Effector memory CD8-positive, alpha-beta T cell (primary cell): ENCODE measurements around the gene SPOUT1.
"Not testable (repeated sequence)": the region's sequence is repeated elsewhere in the genome, so short reads cannot be mapped to it uniquely, and the experiment has no call there.

Experiments
- ATAC-seq: fragments of 150-1000 bp; cut with Tn5 transposase; replicated peaks from 2 replicates; pipeline ENCODE4 v1.10.0; 2021; ENCODE audit warnings: mild to moderate bottlenecking, moderate library complexity
- DNase-seq, 3 experiments: peaks; one replicate each; pipeline ENCODE4 v3.0.0; 2021
- H3K27ac Mint-ChIP-seq, 2 donors: one replicate each; pipeline ENCODE4 v1.8.0; 2022; ENCODE audit warnings: mild to moderate bottlenecking in 2 of 2, mixed read lengths in 2 of 2, moderate library complexity in 2 of 2
- H3K27me3 Mint-ChIP-seq, 2 donors: one replicate each; pipeline ENCODE4 v1.8.0; 2022; ENCODE audit warnings: mixed read lengths in 2 of 2
- H3K36me3 Mint-ChIP-seq: one replicate; pipeline ENCODE4 v1.8.0; 2022; ENCODE audit warnings: mild to moderate bottlenecking, moderate library complexity, mixed read lengths; ENCODE audit not compliant: insufficient read depth
- H3K4me1 Mint-ChIP-seq, 2 donors: one replicate each; pipeline ENCODE4 v1.8.0; 2022; ENCODE audit warnings: low read depth in 2 of 2, mixed read lengths in 2 of 2
- H3K4me3 Mint-ChIP-seq, 2 donors: one replicate each; pipeline ENCODE4 v1.8.0; 2022; ENCODE audit warnings: mild to moderate bottlenecking in 2 of 2, mixed read lengths in 2 of 2, moderate library complexity in 2 of 2
- H3K9me3 Mint-ChIP-seq, 2 donors: one replicate each; pipeline ENCODE4 v1.8.0; 2022; ENCODE audit warnings: mixed read lengths in 2 of 2

Gene SPOUT1

DNA sequence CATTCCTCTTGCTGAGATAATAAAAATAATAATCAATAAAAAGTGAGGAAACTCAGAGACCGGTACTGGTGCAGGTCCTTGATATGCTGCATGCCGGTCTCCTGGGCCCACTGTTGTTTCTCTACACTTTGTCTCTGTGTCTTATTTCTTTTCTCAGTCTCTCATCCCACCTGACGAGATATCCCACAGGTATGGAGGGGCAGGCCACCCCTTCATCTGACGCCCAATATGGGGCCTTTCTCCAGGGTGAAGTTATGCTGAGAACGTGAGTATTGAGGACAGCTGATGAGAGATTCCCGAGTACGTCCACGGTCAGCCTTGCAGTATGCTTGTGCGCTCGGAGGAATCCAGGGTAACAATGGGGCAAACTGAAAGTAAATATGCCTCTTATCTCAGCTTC is 21.4 kb upstream of the SPOUT1 start:
- not testable (repeated sequence) for H3K36me3 Mint-ChIP-seq, H3K27ac Mint-ChIP-seq, DNase-seq, ATAC-seq, H3K4me1 Mint-ChIP-seq, H3K4me3 Mint-ChIP-seq, H3K27me3 Mint-ChIP-seq
- peaks cover 2 to 11% of the 10 kb centered on the region in 2 donors for H3K9me3 Mint-ChIP-seq

DNA sequence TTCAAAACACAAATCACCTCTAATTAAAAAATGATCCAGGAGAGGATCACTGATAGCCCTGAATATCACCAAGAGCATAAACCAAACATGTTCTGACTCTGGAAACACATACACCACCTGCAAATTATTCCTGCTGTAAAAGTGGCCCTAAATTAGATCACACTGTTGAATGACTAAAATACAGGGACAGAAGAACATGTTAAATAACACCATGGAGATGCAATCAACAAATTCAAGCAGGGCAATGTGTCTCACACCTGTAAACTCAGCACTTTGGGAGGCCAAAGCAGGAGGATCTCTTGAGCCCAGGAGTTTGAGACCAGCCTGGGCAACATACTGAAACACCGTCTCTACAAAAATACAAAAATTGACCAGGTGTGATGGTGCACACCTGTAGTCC is 18.2 kb upstream of the SPOUT1 start:
- ATAC-seq (no peak), DNase-seq (no peak)
- Mint-ChIP-seq H3K36me3 (peaks cover 8% of the 10 kb centered on the region), H3K4me1 (no peaks in the 10 kb centered on the region), H3K4me3 (no peak overlapping the region), H3K9me3 (peaks cover 2 to 11% of the 10 kb centered on the region in 2 donors), H3K27ac (no peak overlapping the region), H3K27me3 (no peaks in the 10 kb centered on the region)

DNA sequence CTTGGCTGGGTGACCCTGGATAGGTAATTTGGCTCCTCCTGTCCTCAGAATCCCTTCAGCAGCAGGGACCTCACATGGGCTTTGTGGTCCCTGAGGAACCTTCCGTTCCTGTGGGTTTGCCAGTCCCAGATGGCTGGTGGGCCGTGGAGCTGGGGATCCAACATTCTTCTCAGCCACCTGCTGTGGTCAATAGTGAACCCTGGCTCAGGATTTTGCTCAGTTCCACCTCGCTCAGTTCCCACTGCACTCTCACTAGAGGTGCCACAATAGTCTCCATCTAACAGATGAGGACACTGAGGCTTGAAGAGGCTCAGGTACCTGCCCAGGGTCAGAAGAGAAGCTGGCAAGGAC is 17.1 kb upstream of the SPOUT1 start:
- Mint-ChIP-seq H3K4me1 (no peaks in the 10 kb centered on the region), H3K4me3 (no peak overlapping the region), H3K27ac (no peak overlapping the region), H3K27me3 (no peaks in the 10 kb centered on the region), H3K36me3 (peaks cover 12% of the 10 kb centered on the region), H3K9me3 (peaks cover 2 to 10% of the 10 kb centered on the region in 2 donors)
- no peak for DNase-seq
- ATAC-seq: no peak

DNA sequence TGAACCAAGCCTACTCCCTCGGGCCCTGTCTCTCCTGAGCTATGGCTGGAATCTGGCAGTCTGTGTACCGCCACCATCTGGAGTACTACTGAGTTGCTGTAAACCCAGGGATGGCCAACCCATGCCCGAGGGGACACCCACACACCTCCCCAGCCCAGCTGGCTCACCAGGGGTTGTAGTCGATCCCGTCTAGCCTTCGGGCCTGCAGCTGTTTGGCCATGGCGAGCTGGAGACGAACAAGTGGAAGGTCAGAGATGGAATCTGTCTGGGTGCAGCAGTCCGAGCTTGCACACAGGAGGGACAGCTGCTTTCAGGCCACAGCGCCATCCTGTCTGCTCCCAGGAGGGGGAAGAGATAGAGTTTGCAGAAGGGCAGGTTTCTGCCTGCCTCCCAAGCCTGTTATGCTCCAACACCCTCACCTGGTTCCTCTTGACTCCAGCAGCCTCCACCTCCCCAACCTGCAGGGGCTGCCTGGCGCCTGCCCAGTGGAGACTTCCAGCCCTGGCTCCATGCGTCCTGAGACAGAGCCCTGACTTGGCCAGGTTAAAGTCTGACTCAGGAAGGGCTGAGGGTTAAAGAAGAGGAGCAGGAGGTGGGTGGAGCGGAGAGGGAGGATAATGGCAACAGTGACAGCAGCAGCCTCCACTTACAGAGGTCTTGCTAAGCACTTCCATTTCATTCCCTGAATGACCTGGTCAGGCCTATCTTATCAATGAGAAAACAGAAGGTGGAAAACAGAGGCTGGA is 15.8 kb upstream of the SPOUT1 start:
- H3K4me3 Mint-ChIP-seq: no peak overlapping the region
- no peaks in the 10 kb centered on the region for H3K27me3 Mint-ChIP-seq
- H3K27ac Mint-ChIP-seq: no peak overlapping the region
- no peaks in the 10 kb centered on the region for H3K9me3 Mint-ChIP-seq
- no peaks in the 10 kb centered on the region for H3K4me1 Mint-ChIP-seq
- no peak for ATAC-seq
- no peak for DNase-seq
- peaks cover 6% of the 10 kb centered on the region for H3K36me3 Mint-ChIP-seq

DNA sequence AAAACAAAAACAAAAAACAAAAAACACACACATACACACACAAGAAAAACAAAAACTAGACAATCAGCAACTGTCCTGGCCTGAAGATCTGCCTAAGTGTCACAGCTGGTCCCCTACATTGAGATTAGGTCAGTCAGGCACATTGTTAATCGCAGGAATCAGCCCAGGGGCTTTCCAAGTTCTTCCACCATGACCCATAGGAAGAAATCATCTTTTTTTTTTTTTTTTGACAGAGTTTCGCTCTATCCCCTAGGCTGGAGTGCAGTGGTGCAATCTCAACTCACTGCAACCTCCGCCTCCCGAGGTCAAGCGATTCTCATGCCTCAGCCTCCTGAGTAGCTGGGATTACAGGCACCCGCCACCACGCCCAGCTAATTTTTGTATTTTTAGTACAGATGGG is 13.6 kb upstream of the SPOUT1 start:
- not testable (repeated sequence) for DNase-seq, H3K27ac Mint-ChIP-seq, H3K4me3 Mint-ChIP-seq, H3K36me3 Mint-ChIP-seq, H3K4me1 Mint-ChIP-seq, H3K27me3 Mint-ChIP-seq, ATAC-seq, H3K9me3 Mint-ChIP-seq

DNA sequence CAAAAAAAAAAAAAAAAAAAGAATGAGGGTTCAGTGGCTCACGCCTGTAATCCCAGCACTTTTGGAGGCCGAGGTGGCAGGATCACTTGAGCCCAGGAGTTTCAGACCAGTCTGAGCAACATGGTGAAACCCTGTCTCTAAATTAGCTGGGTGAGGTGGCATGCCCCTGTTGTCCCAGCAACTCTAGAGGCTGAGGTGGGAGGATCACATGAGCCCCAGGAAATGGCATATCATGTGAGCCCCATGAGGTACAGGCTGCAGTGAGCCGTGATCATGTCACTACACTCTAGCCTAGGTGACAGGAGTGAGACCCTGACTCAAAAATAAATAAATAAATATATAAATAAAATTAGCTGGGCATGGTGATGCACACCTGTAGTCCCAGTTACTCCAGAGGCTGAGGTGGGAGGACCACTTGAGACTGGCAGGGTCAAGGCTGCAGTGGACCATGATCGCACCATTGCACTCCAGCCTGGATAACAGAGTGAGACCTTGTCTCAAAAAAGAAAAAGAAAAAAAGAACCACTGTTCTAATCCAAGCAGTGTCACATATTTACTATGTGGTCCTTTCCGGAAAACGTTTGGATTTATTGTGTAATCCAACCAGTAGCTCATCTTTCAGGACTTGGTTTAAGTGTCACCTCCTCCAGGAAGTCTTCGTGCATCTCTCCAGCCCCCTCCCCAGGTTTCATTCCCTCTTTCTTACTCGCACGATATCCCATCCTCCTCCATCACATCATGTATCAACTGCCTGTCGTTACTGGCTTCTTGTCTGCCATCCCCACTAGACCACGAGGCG is 12.3 kb upstream of the SPOUT1 start:
- Mint-ChIP-seq H3K4me3 (no peak overlapping the region), H3K9me3 (no peaks in the 10 kb centered on the region), H3K4me1 (no peaks in the 10 kb centered on the region), H3K36me3 (peaks cover 6% of the 10 kb centered on the region), H3K27ac (no peak overlapping the region), H3K27me3 (no peaks in the 10 kb centered on the region)
- DNase-seq: no peak
- no peak for ATAC-seq

DNA sequence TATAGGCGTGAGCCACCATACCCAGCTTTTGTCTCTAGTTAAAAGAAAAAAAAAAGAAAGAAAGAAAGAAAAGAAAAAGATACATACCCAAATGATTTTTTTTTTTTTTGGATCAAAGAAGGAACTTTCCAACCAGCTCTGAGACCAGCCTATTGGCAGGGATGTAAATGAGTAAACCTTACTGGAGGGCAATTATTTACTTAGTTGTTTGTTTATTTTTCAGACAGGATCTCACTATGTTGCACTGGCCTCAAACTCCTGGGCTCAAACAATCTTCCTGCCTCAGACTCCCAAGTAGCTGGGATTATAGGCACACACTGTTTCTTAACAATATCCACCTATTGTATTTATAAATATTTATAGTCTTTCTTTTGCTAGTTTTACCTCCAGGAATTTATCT is 10.9 kb upstream of the SPOUT1 start:
- DNase-seq (no peak), ATAC-seq (no peak)
- no peak overlapping the region for H3K4me3 Mint-ChIP-seq
- no peaks in the 10 kb centered on the region for H3K9me3 Mint-ChIP-seq
- H3K4me1 Mint-ChIP-seq: no peaks in the 10 kb centered on the region
- no peak overlapping the region for H3K27ac Mint-ChIP-seq
- peaks cover 4% of the 10 kb centered on the region for H3K36me3 Mint-ChIP-seq
- no peaks in the 10 kb centered on the region for H3K27me3 Mint-ChIP-seq

DNA sequence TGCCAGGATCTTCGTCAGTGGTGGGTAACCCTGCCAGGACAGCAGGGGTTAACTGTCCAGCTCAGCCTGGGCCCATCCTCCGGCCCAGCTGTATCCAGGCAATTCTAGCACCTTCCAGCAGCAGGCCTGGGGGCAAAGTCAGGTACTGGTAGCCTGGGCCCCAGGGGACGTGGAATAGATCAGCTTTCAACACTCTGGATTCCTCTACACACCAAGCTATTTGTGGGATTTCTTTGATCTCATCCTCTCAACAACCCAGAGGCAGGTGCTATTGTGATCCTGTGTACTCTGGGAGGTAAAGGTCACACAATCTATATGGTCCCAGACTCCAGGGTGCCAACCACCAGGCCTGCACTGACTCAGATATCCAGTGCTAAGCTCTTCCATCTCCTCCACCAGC is 8.7 kb upstream of the SPOUT1 start:
- no peak overlapping the region for H3K27ac Mint-ChIP-seq
- no peaks in the 10 kb centered on the region for H3K9me3 Mint-ChIP-seq
- peaks cover 4% of the 10 kb centered on the region for H3K36me3 Mint-ChIP-seq
- ATAC-seq (no peak), DNase-seq (no peak)
- no peaks in the 10 kb centered on the region for H3K4me1 Mint-ChIP-seq
- H3K27me3 Mint-ChIP-seq: no peaks in the 10 kb centered on the region
- no peak overlapping the region for H3K4me3 Mint-ChIP-seq

DNA sequence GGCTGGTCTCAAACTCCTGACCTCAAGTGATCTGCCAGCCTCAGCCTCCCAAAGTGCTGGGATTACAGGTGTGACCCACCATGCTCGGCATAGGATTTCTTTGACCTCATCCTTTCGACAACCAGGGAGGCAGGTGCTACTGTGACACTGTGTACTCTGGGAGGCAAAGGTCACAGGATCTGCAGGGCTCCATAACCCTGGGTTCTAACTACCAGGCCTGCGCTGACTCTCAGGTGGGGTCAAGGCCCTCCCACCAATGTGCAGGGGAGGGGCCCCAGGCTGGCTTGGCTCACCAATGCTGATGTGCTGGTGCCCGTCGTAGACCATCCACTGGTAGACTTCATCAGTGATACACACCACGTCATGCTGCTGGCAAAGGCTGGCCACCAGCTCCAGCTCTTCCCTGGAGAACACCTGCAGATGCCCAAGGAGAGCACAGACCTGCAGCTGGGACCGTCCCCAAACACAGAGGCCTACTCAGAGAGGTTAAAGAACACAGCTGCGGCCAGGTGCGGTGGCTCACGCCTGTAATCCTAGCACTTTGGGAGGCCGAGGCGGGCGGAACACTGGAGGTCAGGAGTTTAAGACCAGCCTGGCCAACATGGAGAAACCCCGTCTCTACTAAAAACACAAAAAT is 7.0 kb upstream of the SPOUT1 start:
- no peaks in the 10 kb centered on the region for H3K36me3 Mint-ChIP-seq
- no peak overlapping the region for H3K4me3 Mint-ChIP-seq
- ATAC-seq: no peak
- no peaks in the 10 kb centered on the region for H3K27me3 Mint-ChIP-seq
- DNase-seq: no peak
- no peaks in the 10 kb centered on the region for H3K9me3 Mint-ChIP-seq
- H3K4me1 Mint-ChIP-seq: no peaks in the 10 kb centered on the region
- no peak overlapping the region for H3K27ac Mint-ChIP-seq

DNA sequence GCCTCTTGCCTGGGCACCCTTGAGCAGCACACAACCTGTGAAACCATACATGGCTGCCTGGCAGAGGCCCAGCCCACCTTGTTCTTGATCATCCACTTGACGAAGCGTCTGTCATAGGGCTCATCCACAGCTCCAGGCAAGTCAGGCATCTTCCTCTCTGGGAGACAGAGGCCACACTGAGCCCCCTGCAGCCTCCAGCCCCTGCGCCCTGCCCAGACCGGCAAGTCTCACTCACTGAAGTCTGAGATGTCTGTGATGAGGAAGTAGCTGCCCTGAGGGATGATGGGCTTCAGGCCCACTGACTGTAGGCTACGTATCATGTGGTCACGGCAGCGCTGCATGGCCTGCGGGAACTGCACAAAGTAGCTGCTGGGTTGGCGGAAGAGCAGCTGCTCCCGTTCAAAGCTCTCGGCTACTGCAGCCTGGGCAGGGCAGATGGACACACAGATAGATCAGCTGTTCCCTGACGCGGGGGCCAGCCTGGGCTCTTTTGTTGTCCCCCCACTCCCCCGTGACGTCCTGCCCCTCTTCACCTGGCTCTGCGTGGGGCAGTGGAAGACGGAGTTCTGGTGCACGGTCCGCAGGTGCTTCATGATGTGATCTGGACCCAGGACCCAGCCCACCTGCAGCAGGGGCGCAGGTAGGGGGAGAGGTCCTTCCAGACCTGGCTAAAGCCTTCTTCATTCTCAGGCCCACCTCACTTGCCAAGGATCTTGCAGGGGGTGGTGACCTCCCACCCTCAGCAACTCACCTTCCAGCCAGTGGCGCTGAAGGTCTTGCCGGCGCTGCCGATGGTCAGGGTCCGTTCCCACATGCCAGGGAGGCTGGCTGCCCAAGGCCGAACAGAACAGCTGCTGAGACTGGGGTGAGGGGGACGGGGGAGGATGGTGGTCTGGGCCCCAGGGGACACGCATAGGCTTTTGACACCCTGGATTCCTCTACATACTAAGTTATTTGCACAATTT is 5.9 kb upstream of the SPOUT1 start:
- no peaks in the 10 kb centered on the region for H3K36me3 Mint-ChIP-seq
- H3K9me3 Mint-ChIP-seq: no peaks in the 10 kb centered on the region
- H3K27me3 Mint-ChIP-seq: no peaks in the 10 kb centered on the region
- DNase-seq (no peak), ATAC-seq (no peak)
- no peak overlapping the region for H3K27ac Mint-ChIP-seq
- no peak overlapping the region for H3K4me3 Mint-ChIP-seq
- H3K4me1 Mint-ChIP-seq: no peaks in the 10 kb centered on the region

DNA sequence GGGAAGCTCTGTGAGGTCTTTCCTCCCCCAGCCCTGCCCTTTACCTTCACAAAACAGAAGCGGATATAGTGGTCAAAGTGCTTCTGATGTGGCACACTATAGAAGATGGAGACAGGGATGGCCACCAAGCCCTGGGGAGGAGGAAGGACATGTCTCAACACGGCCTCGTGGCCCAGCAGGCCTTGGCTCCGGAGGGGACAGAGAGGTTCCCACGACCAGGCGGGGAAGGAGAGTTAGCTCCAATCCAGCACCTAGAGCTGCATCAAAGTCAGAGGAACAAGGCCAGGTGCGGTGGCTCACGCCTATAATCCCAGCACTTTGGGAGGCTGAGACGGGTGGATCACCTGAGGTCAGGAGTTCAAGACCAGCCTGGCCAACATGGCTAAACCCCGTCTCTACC is 4.1 kb upstream of the SPOUT1 start:
- DNase-seq: no peak
- Mint-ChIP-seq H3K36me3 (peaks cover 8% of the 10 kb centered on the region), H3K4me1 (peaks cover 5 to 10% of the 10 kb centered on the region in 2 donors), H3K27me3 (no peaks in the 10 kb centered on the region), H3K27ac (peak overlapping the region in 1 of 2 donors; percentile 62), H3K4me3 (no peak overlapping the region), H3K9me3 (no peaks in the 10 kb centered on the region)
- ATAC-seq: no peak

DNA sequence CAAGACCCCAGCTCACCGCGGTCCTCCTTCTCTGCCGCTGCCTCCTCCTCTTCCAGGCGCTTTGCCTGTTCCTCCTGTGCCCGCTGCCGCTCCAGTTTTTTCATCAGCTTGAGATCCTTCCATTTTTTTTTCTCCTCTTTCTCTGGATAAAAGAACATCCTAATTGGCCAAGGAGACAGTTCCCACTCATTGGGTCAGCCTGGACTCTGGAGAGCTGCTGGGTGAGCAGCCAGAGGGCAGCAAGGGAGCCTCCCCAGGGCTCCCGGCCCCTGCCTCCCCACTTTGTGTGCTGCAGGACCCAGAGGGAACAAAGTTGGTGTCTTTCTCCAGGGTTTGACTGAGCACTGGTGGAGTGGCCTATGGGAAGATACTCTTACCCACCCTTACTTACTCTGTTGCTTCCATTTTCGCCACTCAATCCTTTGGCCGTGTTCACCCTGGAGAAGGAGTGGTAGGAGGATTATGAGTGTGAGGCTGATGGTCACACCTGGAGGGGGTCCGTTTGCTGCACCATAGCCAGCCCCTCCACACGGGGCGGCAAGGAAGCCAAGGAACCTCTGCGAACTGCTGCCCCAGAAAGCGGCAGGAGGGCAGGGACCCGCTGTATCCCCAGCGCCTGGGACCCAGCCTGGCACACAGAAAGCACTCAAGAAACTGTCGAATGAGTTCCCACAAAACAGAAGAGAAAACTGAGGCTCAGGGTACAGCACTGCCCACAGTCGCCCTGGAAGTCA is 708 bp downstream of the SPOUT1 start:
- Mint-ChIP-seq H3K27ac (peak overlapping the region; percentile 96), H3K36me3 (peaks cover 26% of the 10 kb centered on the region), H3K9me3 (no peaks in the 10 kb centered on the region), H3K4me1 (peaks cover 9 to 19% of the 10 kb centered on the region in 2 donors), H3K4me3 (peak overlapping the region; percentile 96 to 97), H3K27me3 (no peaks in the 10 kb centered on the region)
- DNase-seq (no peak), ATAC-seq (peak; percentile 11)
